Ammon's horn (tissue), 1 donor: ENCODE data around the gene MS4A14.
"Not testable (repeated sequence)": the region's sequence is repeated elsewhere in the genome, so short reads cannot be mapped to it uniquely, and the experiment has no call there.

Source experiments
- DNase-seq: peaks from one replicate; pipeline ENCODE4 v3.0.0-alpha.2; 2016; ENCODE audit warnings: low spot score

The MS4A14 gene, protein sequence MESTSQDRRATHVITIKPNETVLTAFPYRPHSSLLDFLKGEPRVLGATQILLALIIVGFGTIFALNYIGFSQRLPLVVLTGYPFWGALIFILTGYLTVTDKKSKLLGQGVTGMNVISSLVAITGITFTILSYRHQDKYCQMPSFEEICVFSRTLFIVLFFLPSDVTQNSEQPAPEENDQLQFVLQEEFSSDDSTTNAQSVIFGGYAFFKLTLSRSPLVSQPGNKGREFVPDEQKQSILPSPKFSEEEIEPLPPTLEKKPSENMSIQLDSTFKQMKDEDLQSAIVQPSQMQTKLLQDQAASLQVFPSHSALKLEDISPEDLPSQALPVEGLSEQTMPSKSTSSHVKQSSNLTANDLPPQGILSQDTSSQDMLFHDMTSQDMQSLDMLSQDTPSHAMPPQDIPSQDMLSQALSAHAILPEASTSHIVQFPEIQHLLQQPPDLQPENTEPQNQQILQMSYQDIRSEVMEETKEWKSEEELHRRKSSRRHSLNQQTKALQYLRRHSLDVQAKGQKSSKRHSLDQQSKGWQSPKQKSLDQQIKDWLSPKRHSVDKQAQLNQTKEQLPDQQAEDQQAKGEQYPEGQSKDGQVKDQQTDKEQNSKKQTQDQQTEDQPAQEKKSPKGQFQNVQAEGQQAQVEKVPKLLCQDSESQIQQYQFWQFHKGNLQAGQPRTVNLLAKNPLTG

DNA sequence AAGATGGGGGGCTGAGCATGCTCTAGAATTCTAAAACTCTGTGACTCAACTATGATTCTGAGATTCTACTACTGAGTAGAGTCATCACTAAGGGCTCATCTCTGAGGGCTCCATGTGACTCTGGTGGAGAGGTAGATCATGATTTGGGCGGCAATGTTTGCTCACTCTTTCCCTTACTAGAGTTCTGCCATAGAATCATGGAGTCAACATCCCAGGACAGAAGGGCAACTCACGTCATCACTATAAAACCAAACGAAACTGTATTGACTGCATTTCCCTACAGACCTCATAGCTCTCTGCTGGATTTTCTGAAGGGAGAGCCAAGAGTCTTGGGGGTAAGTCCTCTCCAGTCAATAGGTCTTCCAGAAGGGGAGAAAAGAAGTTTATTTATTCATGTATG, at the start of gene MS4A14:
TSS of gene MS4A14 (plus strand) at position 78 of the 400 bp plus-strand sequence. CDS start at position 198, 120 bp downstream.
- no peak for DNase-seq

DNA sequence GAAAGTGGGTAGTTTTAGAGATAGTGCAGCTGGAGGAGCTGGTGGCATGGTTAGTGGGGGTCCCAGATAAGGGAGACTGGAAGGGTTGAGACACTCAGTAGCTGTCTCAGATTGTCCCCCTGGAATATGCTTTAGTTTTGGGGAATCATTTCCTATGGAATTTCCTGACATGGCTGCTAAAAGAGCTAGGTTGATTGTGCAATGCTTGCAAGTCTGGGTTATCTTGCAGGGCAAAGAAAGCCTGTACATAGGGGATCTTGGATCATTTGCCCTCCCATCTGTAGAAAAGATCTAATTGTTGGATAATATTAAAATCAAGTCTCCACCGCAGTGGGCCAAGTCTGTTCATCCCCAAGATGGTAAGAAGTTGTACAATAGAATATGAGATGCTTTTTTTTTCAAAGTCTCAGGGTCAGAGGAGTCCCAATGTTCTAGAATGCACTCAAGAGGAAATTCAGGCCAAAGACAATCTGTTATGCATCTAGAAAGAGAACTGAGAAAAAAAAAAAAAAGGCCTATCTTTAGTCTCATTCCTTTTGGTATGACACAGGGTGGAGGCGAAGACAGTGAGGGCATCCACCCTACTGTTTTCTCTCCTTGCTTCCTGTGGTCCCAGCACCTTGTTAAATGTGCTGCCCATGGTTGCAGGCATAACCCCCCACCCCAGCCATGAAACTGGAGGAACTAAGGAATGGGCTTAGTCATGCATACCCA, 49.0 kb upstream of the MS4A14 start:
- no peak for DNase-seq

DNA sequence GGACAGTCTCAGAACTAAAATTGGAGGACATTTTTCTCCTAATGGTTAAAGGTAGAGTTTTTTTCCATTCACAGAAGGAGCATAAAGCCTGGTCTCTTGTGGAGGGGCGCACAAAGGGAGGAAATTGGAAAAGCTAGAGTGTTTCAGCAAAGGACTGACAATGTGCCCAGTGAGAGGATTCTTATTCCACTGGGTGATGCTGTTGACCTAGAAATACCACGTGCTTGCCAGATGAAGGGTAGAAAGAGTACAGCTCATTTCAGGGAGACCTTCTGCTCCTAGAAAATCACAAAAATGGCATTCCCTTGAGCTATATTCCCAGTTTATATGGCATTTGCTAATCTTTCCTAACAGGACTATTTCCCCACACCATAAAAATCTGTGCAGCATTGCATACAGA, 48.1 kb upstream of the MS4A14 start:
- peak; percentile 27 for DNase-seq

DNA sequence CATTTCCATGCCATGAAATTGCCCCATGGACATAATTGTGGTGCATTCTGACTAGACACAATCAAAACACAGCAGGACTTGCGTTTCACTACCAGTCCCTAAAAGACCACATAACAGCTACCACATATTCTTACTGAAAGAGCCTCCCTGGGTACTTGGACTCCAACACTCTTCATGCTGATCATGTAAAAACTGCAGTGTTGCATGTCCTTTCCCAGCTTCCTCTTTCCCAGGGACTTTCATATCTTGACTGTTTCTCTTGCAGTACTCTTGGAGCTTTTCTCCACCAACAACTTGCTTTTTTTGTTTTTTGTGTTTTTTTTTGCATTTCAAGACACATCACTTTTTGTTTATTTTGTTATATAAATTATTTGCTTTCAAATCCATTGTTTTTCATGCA, 46.3 kb upstream of the MS4A14 start:
- DNase-seq = peak; percentile 45

DNA sequence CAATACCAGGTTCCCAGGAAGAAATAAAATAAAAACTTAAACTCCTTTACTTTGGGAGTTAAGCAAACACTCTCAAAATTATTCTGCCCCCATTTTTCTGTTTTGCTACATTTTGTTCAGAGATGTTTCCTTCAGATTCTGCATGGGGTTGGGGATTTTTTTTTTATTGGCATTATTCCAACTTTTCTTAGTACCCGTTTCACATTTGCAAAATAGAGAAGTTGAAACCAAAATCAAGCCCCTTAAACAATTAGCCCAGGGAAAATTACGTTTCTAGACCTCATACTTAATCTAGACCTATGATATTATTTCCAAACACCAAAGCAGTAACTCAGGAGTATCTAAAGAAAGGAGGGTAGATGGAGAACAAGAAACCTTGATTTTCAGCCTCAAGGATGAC, 38.5 kb upstream of the MS4A14 start:
- no peak for DNase-seq

DNA sequence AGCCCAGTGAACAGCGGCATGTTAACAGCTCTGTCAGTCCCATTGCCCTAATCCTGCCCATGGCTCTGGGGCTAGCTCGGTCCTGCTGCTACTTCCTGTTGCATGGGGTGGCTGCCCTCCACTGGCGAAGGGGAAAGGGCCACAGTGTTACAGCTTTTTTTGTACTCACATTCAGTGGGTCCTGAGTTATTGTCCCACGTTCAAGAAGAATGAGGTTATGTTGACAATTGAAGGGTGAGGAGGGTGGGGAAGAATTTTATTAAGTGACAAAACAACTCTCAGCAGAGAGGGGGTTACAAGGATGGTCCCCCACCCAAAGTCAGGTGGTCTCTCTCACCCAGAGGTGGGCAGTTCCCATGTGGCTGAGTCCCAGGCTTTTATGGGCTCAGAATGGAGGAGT, 35.6 kb upstream of the MS4A14 start:
- no peak for DNase-seq

DNA sequence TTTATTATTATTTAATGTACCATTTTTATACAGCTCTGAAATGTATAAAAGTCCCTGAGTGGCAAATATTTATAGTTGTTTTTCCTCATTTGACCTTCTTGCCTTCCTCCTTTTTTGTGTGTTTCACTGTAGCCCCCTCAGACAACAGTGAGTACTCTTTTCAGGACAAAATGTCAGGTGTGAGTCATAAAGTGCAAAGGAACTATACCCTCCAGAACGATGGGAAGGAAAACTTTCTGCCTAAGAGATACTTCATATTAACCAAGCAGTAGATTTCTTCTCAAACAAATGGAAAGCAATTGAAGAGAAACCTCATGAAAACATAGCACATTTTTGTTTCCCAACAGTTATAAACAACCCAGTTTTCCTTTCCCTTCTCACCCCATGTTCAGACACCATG, 34.0 kb upstream of the MS4A14 start:
- DNase-seq = no peak

DNA sequence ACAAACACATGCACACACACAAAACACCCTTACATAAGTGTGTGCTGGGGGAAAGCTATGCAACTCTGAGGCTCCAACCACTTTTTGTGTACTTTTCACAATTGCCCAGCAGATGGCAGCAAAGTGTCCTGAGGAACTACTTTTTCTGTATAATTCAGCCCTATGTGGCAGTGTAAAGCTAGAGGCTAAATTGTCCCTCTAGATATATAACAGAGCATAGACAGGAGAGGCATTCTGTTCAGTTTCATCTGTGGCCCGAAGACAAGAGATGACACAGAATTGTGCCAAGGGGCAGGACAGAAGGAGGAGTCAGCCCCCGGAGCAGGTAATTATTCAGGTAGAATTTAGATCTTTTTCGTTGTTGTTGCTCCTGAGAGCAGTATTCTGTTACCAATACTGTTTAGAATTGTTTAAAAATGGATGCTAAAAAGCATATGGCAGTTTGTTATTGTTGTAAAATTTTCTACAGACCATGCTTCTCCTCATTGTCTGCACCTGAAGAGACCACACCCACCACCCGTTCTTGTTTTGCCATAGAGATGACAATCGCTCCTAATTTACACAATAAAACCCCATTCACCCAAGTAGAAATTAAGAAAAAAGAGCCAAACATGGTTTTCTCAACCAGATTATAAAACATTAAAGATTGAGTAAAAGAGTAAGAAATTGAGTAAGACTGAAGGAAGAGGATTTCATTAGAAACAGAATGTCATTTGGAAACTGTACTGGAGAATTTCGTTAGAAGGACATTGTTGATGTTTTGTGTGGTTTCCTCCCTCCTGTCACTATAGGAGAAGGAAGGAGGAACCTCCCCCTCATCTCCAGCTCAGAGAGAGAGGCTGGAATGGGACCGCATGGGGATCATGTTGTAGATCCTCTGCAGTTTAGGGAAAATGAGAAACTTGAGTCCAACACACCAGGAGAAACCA, 32.5 kb upstream of the MS4A14 start:
- DNase-seq = peak; percentile 82

DNA sequence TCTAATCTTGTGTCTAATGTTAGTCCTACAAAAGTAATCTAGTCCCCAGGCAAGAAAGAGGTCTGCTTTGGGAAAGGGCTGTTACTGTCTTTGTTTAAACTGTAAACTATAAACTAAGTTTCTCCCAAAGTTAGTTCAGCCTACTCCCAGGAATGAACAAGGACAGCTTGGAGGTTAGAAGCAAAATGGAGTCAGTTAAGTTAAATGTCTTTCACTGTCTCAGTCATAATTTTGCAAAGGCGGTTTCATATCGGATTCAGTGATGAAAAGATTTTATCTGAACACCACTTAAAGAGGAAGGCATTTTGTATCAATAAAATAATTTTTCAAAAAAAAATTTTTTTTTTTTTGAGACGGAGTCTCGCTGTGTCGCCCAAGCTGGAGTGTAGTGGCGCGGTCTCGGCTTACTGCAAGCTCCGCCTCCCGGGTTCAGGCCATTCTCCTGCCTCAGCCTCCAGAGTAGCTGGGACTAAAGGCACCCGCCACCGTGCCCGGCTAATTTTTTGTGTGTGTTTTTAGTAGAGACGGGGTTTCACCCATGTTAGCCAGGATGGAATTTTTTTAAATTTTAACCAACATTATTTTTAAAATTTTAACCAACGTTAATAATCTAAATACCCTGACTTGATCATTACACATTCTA, 29.9 kb upstream of the MS4A14 start:
- DNase-seq = not testable (repeated sequence)

DNA sequence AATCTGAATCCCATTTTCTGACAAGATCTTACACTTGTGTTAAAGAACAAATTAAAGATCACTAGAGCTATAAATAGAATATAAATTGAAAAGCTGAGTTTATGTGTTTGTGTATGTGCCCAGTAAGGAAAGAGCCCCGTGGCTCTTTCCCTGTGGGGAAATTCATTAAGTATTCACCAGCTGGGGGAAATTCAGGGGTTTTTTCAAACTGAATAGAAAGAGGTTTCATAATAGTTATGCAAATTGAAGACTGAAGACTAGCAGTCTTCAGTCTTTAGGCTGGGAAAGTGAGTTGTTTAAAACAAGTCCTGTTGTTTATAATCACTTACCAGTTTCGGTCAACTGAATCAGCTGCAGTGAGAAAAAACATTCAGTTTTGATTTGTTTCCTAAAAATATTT, 29.2 kb upstream of the MS4A14 start:
- DNase-seq = no peak

DNA sequence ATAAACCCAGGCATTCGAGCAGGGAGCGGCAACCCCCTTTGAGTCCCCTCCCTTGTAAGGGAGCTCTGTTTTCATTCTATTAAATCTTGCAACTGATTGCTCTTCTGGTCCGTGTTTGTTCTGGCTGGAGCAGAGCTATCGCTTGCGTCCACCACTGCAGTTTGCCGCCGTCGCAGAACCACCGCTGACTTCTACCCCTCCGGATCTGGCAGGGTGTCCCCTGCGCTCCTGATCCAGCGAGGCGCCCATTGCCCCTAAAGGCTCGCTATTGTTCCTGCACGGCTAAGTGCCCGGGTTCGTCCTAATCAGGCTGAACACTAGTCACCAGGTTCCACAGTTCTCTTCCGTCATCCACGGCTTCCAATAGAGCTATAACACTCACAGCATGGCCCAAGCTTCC, 28.4 kb upstream of the MS4A14 start:
- DNase-seq = no peak

DNA sequence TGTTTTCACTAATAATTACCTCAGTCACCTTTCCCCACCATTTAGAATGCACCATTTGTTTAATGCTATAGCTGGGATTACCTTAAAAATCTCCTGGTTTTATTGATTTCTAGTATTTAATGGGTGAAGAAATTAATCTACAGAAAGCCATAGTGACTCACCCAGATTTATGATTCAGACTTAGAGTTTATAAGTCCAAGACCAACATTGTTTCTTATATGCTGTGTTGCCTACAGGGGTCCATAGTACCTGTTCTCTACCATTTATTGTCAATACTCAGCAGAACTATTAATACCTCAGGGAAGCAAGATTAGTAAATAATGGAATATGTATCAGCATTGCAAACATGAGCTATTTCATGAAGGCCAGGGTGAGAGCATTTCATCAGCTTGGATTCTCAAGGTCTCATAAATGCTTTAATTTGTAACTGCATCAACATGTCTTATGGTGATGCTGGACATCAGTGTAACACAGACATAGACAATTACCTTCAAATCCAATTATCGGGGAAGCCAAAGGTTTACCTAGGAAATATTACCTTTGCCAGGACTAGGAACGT, 25.9 kb upstream of the MS4A14 start:
- no peak for DNase-seq

DNA sequence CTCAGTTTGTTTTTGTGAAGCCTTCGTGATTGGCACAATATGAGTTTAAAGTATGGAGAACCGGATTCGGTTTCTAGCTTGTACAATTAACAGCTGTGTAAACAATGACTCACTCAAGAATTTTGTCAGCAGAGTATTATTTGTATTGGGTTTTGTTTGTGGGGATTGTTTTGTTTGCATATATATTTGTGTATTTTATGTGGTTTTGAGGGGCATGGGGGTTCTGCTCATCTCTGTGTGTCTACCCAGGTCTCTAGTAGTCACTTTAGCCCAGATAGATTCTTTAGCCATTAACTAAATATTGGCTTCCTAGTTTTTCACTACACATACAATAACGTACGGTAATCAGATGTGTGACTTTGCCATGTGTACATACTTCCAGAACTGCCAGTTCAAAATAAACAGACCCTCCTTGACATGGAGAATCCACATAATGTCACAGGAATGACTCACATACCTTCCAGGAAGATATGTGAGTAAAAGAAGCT, 25.4 kb upstream of the MS4A14 start:
- no peak for DNase-seq

DNA sequence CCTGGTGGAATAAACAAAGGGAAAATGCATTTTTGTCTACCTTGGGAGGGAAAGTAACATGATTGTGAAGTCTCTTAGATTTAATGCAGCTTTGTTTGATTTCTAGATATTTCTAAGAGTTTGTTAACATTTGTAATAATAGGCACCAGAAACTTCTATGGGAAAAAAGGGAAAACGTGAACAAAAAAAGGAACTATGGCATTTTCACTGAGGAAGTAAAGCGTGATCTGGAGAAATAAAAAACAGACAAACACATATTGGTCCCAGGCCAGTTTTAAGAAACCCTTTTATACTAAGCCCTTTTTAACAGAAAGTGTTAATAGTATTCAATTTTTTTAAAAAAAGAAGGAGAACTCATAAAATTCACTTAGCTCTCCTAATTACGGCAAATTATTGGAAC, 24.9 kb upstream of the MS4A14 start:
- DNase-seq = no peak

DNA sequence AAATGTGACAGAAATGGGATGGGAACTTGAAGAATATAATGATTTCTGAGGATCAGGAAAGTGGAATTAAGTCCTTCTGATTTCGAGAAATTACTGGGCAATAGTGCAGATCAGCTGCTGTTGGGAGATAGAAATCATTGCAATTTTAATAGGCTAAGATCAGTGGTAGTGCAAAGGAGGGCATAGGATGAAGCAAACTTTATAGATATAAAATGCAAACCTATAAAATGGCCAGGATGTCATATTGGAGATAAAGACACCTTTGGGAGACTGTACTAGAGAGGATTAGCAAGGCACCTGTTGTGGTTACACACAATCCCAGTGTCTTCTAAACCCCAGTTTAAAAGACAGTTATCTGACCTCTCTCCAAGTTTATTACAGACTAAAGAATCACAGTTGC, 24.4 kb upstream of the MS4A14 start:
- no peak for DNase-seq

DNA sequence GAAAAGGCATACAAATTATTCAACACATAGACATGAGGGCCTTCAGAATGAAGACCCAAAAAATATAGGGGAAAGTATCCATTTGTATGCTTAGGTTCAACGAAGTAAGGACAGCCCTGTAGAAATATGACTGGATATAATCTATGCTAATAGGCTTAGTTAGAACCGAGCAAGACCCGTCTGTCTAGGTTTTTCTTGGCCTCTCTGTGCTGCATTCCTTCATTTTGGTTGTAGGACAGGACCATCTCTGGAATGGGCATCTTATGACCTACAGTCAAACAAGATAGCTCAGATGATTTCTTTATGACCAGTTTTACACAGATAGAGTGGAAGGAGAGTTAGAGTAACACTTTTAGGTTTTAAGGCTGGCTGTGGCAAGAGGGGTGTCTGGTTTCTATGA, 23.5 kb upstream of the MS4A14 start:
- DNase-seq = no peak

DNA sequence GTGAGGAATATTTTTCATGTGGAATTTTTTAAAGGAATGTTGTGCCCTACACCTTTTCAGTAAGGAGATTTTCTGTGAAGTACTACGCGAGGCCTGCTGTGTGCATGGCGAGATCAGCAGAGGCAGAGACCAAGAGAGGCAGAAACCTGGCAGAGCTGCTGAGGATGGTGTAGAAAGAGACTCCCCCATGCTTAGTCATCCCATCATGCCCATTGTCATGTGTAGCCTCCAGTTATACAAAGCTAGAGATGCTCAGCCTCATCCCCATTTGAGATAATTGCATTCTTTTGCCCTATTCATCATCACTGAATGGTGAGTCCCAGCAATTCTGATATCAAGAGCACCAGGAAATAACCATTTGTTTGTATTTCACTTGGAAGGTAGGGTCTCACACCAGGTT, 20.9 kb upstream of the MS4A14 start:
- no peak for DNase-seq

DNA sequence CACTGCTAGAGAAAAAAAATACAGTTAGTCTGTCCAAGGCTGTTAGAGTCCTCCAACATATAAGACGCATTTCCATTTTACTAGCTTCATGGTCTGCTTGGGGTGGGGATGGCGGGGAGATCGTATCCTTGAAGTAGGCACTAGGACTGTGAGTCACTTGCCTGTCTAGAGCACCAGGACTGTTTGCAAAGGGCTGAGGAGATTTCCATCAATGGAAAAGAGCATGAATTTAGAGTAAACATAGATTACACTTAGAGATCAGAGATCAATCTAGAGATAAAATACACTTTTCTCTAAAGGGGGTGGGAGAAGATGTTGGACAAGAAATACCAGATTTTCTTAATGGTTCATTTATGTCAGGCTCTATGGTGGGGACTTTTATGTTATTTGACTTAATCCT, 19.7 kb upstream of the MS4A14 start:
- no peak for DNase-seq

DNA sequence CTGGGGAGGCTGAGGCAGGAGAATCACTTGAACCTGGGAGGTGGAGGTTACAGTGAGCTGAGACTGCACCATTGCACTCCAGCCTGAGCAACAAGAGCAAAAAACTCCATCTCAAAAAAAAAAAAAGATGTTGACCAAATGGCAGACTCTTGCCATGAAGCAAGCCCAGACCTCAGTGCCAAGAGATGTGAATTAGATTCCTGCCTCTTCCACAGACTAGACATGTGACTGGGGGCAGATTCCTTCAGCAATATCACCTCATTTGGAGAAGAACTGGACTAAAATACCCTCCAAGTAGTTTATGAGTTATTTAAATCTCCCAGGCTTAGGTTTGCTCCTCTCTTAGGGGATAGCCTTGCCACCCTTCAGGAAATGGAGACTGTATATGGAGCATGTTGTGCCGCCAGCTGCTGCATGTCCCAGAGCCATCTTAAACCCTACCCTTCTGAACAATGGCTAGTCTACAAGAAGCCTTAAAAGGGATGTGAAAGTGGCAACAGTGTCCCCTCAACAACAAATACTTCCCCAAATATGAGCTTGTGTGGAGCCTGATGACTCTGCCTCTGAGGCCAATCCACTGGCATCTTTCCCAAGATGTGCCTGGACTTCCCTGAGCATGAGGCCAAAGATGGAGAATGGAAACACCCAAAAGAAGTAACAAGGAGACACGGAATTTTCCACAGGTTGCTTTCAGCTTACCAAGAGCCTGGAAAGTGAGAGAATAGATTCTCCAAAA, 18.7 kb upstream of the MS4A14 start:
- peak; percentile 83 for DNase-seq

DNA sequence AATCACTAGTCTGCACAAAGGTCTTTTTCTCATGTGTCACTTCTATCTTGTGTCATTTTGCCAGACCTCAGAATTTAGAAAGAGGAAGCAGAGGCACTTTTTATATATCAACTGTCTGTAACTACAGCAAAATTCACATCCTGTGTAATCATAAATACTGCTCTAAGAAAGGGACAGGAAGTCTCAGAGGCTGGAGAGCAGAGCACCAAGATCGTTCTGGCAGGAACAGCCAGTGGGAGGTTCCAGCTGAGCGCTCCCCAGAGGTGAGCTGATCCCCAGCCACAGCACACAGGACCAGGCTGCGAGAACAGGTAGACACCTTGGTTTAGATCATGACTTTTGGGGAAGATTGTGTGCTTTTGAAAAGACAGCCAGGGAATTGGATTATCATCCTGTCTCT, 17.9 kb upstream of the MS4A14 start, which contains the start of gene MS4A7:
TSS of gene MS4A7 (plus strand) at position 179 of the 400 bp plus-strand sequence. CDS start 4,610 bp downstream, outside the sequence.
- DNase-seq = peak; percentile 61
